Mesendoderm (in vitro differentiated cells): ENCODE results near the gene NBR1. TPM values are rescaled to one million over a fixed set of nuclear protein-coding genes. Genes with fewer than 3 reads are reported as not detected.
"Not testable (repeated sequence)": the region's sequence is repeated elsewhere in the genome, so short reads cannot be mapped to it uniquely, and the experiment has no call there.

ENCODE experiments used
- DNase-seq: peaks from one replicate; pipeline ENCODE4 v3.0.0; 2013
- H2AK5ac ChIP-seq: 2 replicates; pipeline ENCODE4 v1.6.1; 2013; ENCODE audit warnings: low read length, inconsistent platforms
- H2BK120ac ChIP-seq: 2 replicates; pipeline ENCODE4 v1.6.1; 2013; ENCODE audit warnings: low read depth, mild to moderate bottlenecking, low read length, moderate library complexity, mixed read lengths
- H2BK15ac ChIP-seq: replicated peaks from 2 replicates; pipeline ENCODE4 v1.6.1; 2013; ENCODE audit warnings: low read depth, mild to moderate bottlenecking, moderate library complexity
- H2BK5ac ChIP-seq: 2 replicates; pipeline ENCODE4 v1.6.1; 2013; ENCODE audit warnings: low read length, inconsistent platforms
- H3K18ac ChIP-seq: 2 replicates; pipeline ENCODE4 v1.6.1; 2013; ENCODE audit warnings: mild to moderate bottlenecking, low read length, mixed read lengths
- H3K23ac ChIP-seq: one replicate; pipeline ENCODE4 v1.6.1; 2013; ENCODE audit warnings: low read length
- H3K27ac ChIP-seq: 2 replicates; pipeline ENCODE4 v1.5.1; 2013; ENCODE audit warnings: low read depth, mild to moderate bottlenecking, inconsistent platforms, low read length, moderate library complexity
- H3K27me3 ChIP-seq: 2 replicates; pipeline ENCODE4 v1.6.1; 2013; ENCODE audit warnings: low read length, control low read depth, mild to moderate bottlenecking, inconsistent platforms; ENCODE audit not compliant: insufficient read depth, poor library complexity
- H3K36me3 ChIP-seq: 2 replicates; pipeline ENCODE4 v1.6.1; 2013; ENCODE audit warnings: low read length, inconsistent platforms; ENCODE audit not compliant: control insufficient read depth, insufficient read depth
- H3K4ac ChIP-seq: one replicate; pipeline ENCODE4 v1.6.1; 2013; ENCODE audit warnings: low read depth, mild to moderate bottlenecking, low read length, moderate library complexity
- H3K4me1 ChIP-seq: 2 replicates; pipeline ENCODE4 v1.6.1; 2013; ENCODE audit warnings: low read depth, low read length, inconsistent platforms; ENCODE audit not compliant: control insufficient read depth
- H3K4me2 ChIP-seq: 2 replicates; pipeline ENCODE4 v1.6.1; 2013; ENCODE audit warnings: low read length
- H3K4me3 ChIP-seq: 2 replicates; pipeline ENCODE4 v1.5.1; 2013; ENCODE audit warnings: mild to moderate bottlenecking, low read length
- H3K56ac ChIP-seq: one replicate; pipeline ENCODE4 v1.6.1; 2013; ENCODE audit warnings: low read length
- H3K79me1 ChIP-seq: 2 replicates; pipeline ENCODE4 v1.6.1; 2013; ENCODE audit warnings: low read length, inconsistent platforms
- H3K79me2 ChIP-seq: 2 replicates; pipeline ENCODE4 v1.6.1; 2013; ENCODE audit warnings: mild to moderate bottlenecking, low read length; ENCODE audit not compliant: control insufficient read depth, insufficient read depth
- H3K9ac ChIP-seq: 2 replicates; pipeline ENCODE4 v1.6.1; 2013; ENCODE audit warnings: low read length, inconsistent platforms
- H4K5ac ChIP-seq: one replicate; pipeline ENCODE4 v1.6.1; 2013; ENCODE audit warnings: low read length
- H4K8ac ChIP-seq: one replicate; pipeline ENCODE4 v1.6.1; 2013; ENCODE audit warnings: low read depth, mild to moderate bottlenecking, control low read depth, low read length, moderate library complexity
- WGBS: extraction: QIAGEN DNeasy Blood & Tissue Kit; methylation state at CpG from one replicate; pipeline ENCODE4 v1.1.7; 2013; ENCODE audit warnings: low lambda C conversion rate, missing lambda C conversion rate; ENCODE audit not compliant: insufficient coverage; ENCODE audit errors: extremely low coverage; 5-methylcytosine and 5-hydroxymethylcytosine counted together
- small RNA-seq: library from polyadenylated mRNA; stranded (forward); fragments of <200 nt; extraction: miRNeasy Mini kit (QIAGEN cat#:217004); gene quantifications from one replicate; pipeline ENCODE3, GENCODE V24; 2013; ENCODE audit not compliant: insufficient read depth

Gene NBR1

GRCh38 chr17:43240596-43241352, 69.8 kb downstream of the NBR1 start:
- no CpG with 5 or more reads among the region's 34 CpGs for WGBS
- not testable (repeated sequence) for DNase-seq

DNA sequence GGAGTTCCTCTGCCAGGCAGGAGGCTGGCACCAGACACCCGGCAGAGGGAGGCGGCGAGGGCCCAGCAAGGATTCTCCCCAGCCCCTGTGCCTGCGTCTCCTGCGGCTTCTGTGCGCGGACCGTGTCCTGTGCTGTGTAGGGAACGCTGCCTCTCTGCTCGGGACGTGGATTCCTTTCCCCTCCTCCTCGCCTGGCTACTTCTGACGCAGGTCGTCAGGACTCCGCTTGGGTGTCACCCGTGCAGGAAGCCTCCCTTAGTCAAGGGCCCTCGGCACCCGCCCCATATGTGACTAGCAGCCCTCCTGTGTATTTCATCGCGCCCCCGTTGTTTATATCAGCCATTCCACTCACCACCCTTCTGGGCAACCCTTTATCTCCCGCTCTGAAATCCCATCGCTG, 75.4 kb downstream of the NBR1 start:
- not testable (repeated sequence) for H2AK5ac ChIP-seq, H3K4me1 ChIP-seq, H4K8ac ChIP-seq, H2BK5ac ChIP-seq, H3K56ac ChIP-seq, H3K79me2 ChIP-seq, H4K5ac ChIP-seq, H3K4ac ChIP-seq, H3K4me3 ChIP-seq, H3K79me1 ChIP-seq, H3K18ac ChIP-seq, H2BK15ac ChIP-seq, H3K4me2 ChIP-seq, H2BK120ac ChIP-seq, H3K27me3 ChIP-seq, H3K27ac ChIP-seq, DNase-seq, H3K9ac ChIP-seq, H3K23ac ChIP-seq, H3K36me3 ChIP-seq
- WGBS: no CpG with 5 or more reads among the region's 23 CpGs

More at GRCh38 chr17:43240596-43241352, 69.8 kb downstream of the NBR1 start:
- H3K36me3 ChIP-seq, H3K79me2 ChIP-seq, H3K56ac ChIP-seq, H3K4me3 ChIP-seq, H4K8ac ChIP-seq, H3K79me1 ChIP-seq, H3K27ac ChIP-seq, H3K4ac ChIP-seq, H3K9ac ChIP-seq, H3K4me1 ChIP-seq, H3K23ac ChIP-seq, H2BK15ac ChIP-seq, H4K5ac ChIP-seq, H3K27me3 ChIP-seq, H3K18ac ChIP-seq, H2AK5ac ChIP-seq, H2BK5ac ChIP-seq, H3K4me2 ChIP-seq, H2BK120ac ChIP-seq: not testable (repeated sequence)

Small RNA genes lying within 50 kb of the gene (small RNA-seq; reads per million reads assigned to genes)
- not detected for gene AC060780.2
- gene AC060780.3: not detected
- gene AC135721.1: not detected
- not detected for gene RF00004
- gene RNU2-1: not detected
